Activated CD4-positive, alpha-beta memory T cell treated with anti-CD3 and anti-CD28 coated beads, Interleukin-2, amount 10 ng/mL, durations not matched to agents 7 days and 5 days (primary cell): ENCODE measurements around the gene ATP6V0D1. TPM values are rescaled to one million over a fixed set of nuclear protein-coding genes. Genes with fewer than 3 reads are reported as not detected.

Experiments used
- CTCF ChIA-PET: fragments of 350-600 bp; sonication (Branson Sonifier 250); formaldehyde crosslinking; loops from one replicate; lab custom pipeline; 2021; ENCODE audit warnings: antibody characterized with exemption, inconsistent platforms; lab: Charles Lee
- POLR2A ChIA-PET: fragments of 350-600 bp; sonication (Branson Sonifier 250); formaldehyde crosslinking; loops from one replicate; lab custom pipeline; 2021; ENCODE audit warnings: antibody characterized with exemption; lab: Charles Lee
- DNase-seq: peaks from one replicate; pipeline ENCODE4 v3.0.0-alpha.2; 2020
- H3K27ac Mint-ChIP-seq: one replicate; pipeline ENCODE4 v1.8.0; 2021; ENCODE audit warnings: mild to moderate bottlenecking, mixed read lengths
- H3K27me3 Mint-ChIP-seq: one replicate; pipeline ENCODE4 v1.8.0; 2021; ENCODE audit warnings: mixed read lengths
- H3K36me3 Mint-ChIP-seq: one replicate; pipeline ENCODE4 v1.8.0; 2021; ENCODE audit warnings: low read depth, mixed read lengths
- H3K4me1 Mint-ChIP-seq: one replicate; pipeline ENCODE4 v1.8.0; 2021; ENCODE audit warnings: mixed read lengths
- H3K4me3 Mint-ChIP-seq: one replicate; pipeline ENCODE4 v1.8.0; 2021; ENCODE audit warnings: mild to moderate bottlenecking, mixed read lengths
- H3K9me3 Mint-ChIP-seq: one replicate; pipeline ENCODE4 v1.8.0; 2021; ENCODE audit warnings: mixed read lengths
- total RNA-seq, 2 experiments: library from RNA; stranded (reverse); gene quantifications; one replicate each; pipeline ENCODE4 v1.2.3, GENCODE V29; 2021

The ATP6V0D1 gene
- total RNA-seq, 2 experiments from 2014 or later, result 52.8 to 59.5 TPM

GRCh38 chr16:67438824-67439393, 42.0 kb downstream of the ATP6V0D1 start:
- Mint-ChIP-seq H3K4me3 (no peak overlapping the region), H3K4me1 (no peaks in the 10 kb centered on the region), H3K9me3 (no peaks in the 10 kb centered on the region), H3K27me3 (no peaks in the 10 kb centered on the region), H3K27ac (no peak overlapping the region), H3K36me3 (peaks cover 7% of the 10 kb centered on the region)
- CTCF ChIA-PET, result interaction anchor here (0.6 to 11.0 kb wide), 2 partner anchors 11 to 114 kb away, joined by 3 to 66 read pairs; no protein-coding TSS in a partner anchor
- DNase-seq, result no peak
- POLR2A ChIA-PET, result interaction anchor here (0.8 to 1.2 kb wide), 2 partner anchors 13 to 18 kb away, joined by 3 read pairs; no protein-coding TSS in a partner anchor

- peaks cover 7% of the 10 kb centered on the region for H3K36me3 Mint-ChIP-seq
- ChIA-PET POLR2A (interaction anchor here (0.8 to 1.2 kb wide), 2 partner anchors 13 to 18 kb away, joined by 3 read pairs; no protein-coding TSS in a partner anchor), CTCF (interaction anchor here (11.0 kb wide), 1 partner anchor 11 kb away, joined by 66 read pairs; no protein-coding TSS in a partner anchor)
- no peaks in the 10 kb centered on the region for H3K4me1 Mint-ChIP-seq
- H3K4me3 Mint-ChIP-seq, result no peak overlapping the region
- H3K9me3 Mint-ChIP-seq, result no peaks in the 10 kb centered on the region
- DNase-seq, result no peak
- H3K27ac Mint-ChIP-seq, result no peak overlapping the region
- H3K27me3 Mint-ChIP-seq, result no peaks in the 10 kb centered on the region
Observed at GRCh38 chr16:67438098-67438791, 42.7 kb downstream of the ATP6V0D1 start.

- Mint-ChIP-seq H3K27me3 (peaks cover under 1% of the 10 kb centered on the region), H3K36me3 (peaks cover 7% of the 10 kb centered on the region), H3K4me1 (no peaks in the 10 kb centered on the region), H3K4me3 (no peak overlapping the region), H3K27ac (no peak overlapping the region), H3K9me3 (no peaks in the 10 kb centered on the region)
- POLR2A ChIA-PET, result no interaction called here
- CTCF ChIA-PET, result no interaction called here
- no peak for DNase-seq
Observed at GRCh38 chr16:67437513-67437912, 43.4 kb downstream of the ATP6V0D1 start.

- no peak for DNase-seq
- ChIA-PET POLR2A (no interaction called here), CTCF (interaction anchor here (1.7 kb wide), 1 partner anchor 12 kb away, joined by 4 read pairs; no protein-coding TSS in a partner anchor)
- Mint-ChIP-seq H3K27ac (no peak overlapping the region), H3K4me1 (peaks cover 2% of the 10 kb centered on the region), H3K36me3 (peaks cover 7% of the 10 kb centered on the region), H3K27me3 (peaks cover 6% of the 10 kb centered on the region), H3K4me3 (no peak overlapping the region), H3K9me3 (no peaks in the 10 kb centered on the region)
Observed at GRCh38 chr16:67436640-67437193, 44.2 kb downstream of the ATP6V0D1 start.

GRCh38 chr16:67435758-67436164, 45.2 kb downstream of the ATP6V0D1 start:
- no peaks in the 10 kb centered on the region for H3K9me3 Mint-ChIP-seq
- H3K36me3 Mint-ChIP-seq, result peaks cover 7% of the 10 kb centered on the region
- DNase-seq, result no peak
- H3K4me3 Mint-ChIP-seq, result no peak overlapping the region
- H3K27me3 Mint-ChIP-seq, result peaks cover 9% of the 10 kb centered on the region
- POLR2A ChIA-PET, result no interaction called here
- CTCF ChIA-PET, result interaction anchor here (0.5 to 1.7 kb wide), 2 partner anchors 13 to 561 kb away, joined by 4 to 6 read pairs; no protein-coding TSS in a partner anchor
- H3K4me1 Mint-ChIP-seq, result peaks cover 4% of the 10 kb centered on the region
- no peak overlapping the region for H3K27ac Mint-ChIP-seq

- CTCF ChIA-PET, result interaction anchor here (1.3 kb wide), 1 partner anchor 14 kb away, joined by 3 read pairs; no protein-coding TSS in a partner anchor
- H3K27me3 Mint-ChIP-seq, result peaks cover 28% of the 10 kb centered on the region
Observed at GRCh38 chr16:67433131-67433719, 47.7 kb downstream of the ATP6V0D1 start.

GRCh38 chr16:67432506-67432890, 48.5 kb downstream of the ATP6V0D1 start:
- peaks cover 35% of the 10 kb centered on the region for H3K27me3 Mint-ChIP-seq
- peaks cover 7% of the 10 kb centered on the region for H3K4me1 Mint-ChIP-seq
- no peaks in the 10 kb centered on the region for H3K9me3 Mint-ChIP-seq
- no peak overlapping the region for H3K27ac Mint-ChIP-seq
- peaks cover 2% of the 10 kb centered on the region for H3K36me3 Mint-ChIP-seq
- POLR2A ChIA-PET, result interaction anchor here (1.2 kb wide), 1 partner anchor 12 kb away, joined by 3 read pairs; no protein-coding TSS in a partner anchor
- no peak overlapping the region for H3K4me3 Mint-ChIP-seq
- no peak for DNase-seq
- CTCF ChIA-PET, result interaction anchor here (0.8 kb wide), 1 partner anchor 19 kb away, joined by 7 read pairs; no protein-coding TSS in a partner anchor

More at GRCh38 chr16:67433131-67433719, 47.7 kb downstream of the ATP6V0D1 start:
- Mint-ChIP-seq H3K4me1 (peaks cover 7% of the 10 kb centered on the region), H3K4me3 (no peak overlapping the region), H3K9me3 (no peaks in the 10 kb centered on the region), H3K27ac (no peak overlapping the region), H3K36me3 (peaks cover 6% of the 10 kb centered on the region)
- DNase-seq, result no peak
- POLR2A ChIA-PET, result interaction anchor here (1.2 kb wide), 1 partner anchor 11 kb away, joined by 3 read pairs; no protein-coding TSS in a partner anchor

- CTCF ChIA-PET, result interaction anchor here (0.6 to 0.8 kb wide), 3 partner anchors 19 to 130 kb away, joined by 3 to 7 read pairs (median 3); no protein-coding TSS in a partner anchor
Observed at GRCh38 chr16:67431775-67432505, 49.0 kb downstream of the ATP6V0D1 start.

GRCh38 chr16:67430977-67431774, 49.8 kb downstream of the ATP6V0D1 start, which contains the start of gene HSD11B2:
Gene HSD11B2, plus strand, starts transcription at chr16:67431121. Its CDS starts 128 bp downstream, at chr16:67431249.
- Mint-ChIP-seq H3K27me3 (peaks cover 44% of the 10 kb centered on the region), H3K36me3 (peaks cover 2% of the 10 kb centered on the region), H3K27ac (no peak within 1 kb of the TSS), H3K4me3 (peak within 1 kb of the TSS; percentile 72), H3K4me1 (peaks cover 7% of the 10 kb centered on the region), H3K9me3 (no peaks in the 10 kb centered on the region)
- DNase-seq, result peak; percentile 28
- POLR2A ChIA-PET, result no interaction called here
- CTCF ChIA-PET, result interaction anchor here (0.8 kb wide), 1 partner anchor 63 kb away, joined by 3 read pairs; no protein-coding TSS in a partner anchor

More at GRCh38 chr16:67431775-67432505, 49.0 kb downstream of the ATP6V0D1 start:
- POLR2A ChIA-PET, result no interaction called here
- Mint-ChIP-seq H3K4me3 (peak overlapping the region; percentile 16), H3K27ac (no peak overlapping the region), H3K4me1 (peaks cover 7% of the 10 kb centered on the region), H3K27me3 (peaks cover 38% of the 10 kb centered on the region), H3K36me3 (peaks cover 2% of the 10 kb centered on the region), H3K9me3 (no peaks in the 10 kb centered on the region)
- DNase-seq, result no peak

- CTCF ChIA-PET, result no interaction called here
- H3K27me3 Mint-ChIP-seq, result peaks cover 44% of the 10 kb centered on the region
- peaks cover 2% of the 10 kb centered on the region for H3K36me3 Mint-ChIP-seq
- POLR2A ChIA-PET, result no interaction called here
- H3K9me3 Mint-ChIP-seq, result no peaks in the 10 kb centered on the region
- no peak overlapping the region for H3K27ac Mint-ChIP-seq
- peaks cover 7% of the 10 kb centered on the region for H3K4me1 Mint-ChIP-seq
- DNase-seq, result peak; percentile 26
- peak overlapping the region; percentile 72 for H3K4me3 Mint-ChIP-seq
Observed at GRCh38 chr16:67430504-67430976, 50.4 kb downstream of the ATP6V0D1 start.
